ENCODE data around the gene FBXW10B.
"Not testable (repeated sequence)": the region's sequence is repeated elsewhere in the genome, so short reads cannot be mapped to it uniquely, and the experiment has no call there.

The FBXW10B gene

GRCh38 chr17:15619331-15620058, at the start of gene FBXW10B:
FBXW10B (minus strand) TSS chr17:15619704; CDS start chr17:15619512, 192 bp downstream.
- not testable (repeated sequence) for DNase-seq

GRCh38 chr17:15663691-15664090, 44.2 kb upstream of the FBXW10B start:
- DNase-seq: no peak

GRCh38 chr17:15663176-15663575, 43.7 kb upstream of the FBXW10B start:
- no peak for DNase-seq

GRCh38 chr17:15662681-15663080, 43.2 kb upstream of the FBXW10B start:
- DNase-seq: no peak

- DNase-seq: no peak
Measured at GRCh38 chr17:15660077-15660476, 40.6 kb upstream of the FBXW10B start.

GRCh38 chr17:15659663-15660062, 40.2 kb upstream of the FBXW10B start:
- no peak for DNase-seq

GRCh38 chr17:15659236-15659635, 39.7 kb upstream of the FBXW10B start:
- no peak for DNase-seq

GRCh38 chr17:15658296-15658695, 38.8 kb upstream of the FBXW10B start:
- no peak for DNase-seq

GRCh38 chr17:15657868-15658267, 38.4 kb upstream of the FBXW10B start:
- no peak for DNase-seq

GRCh38 chr17:15654886-15655561, 35.5 kb upstream of the FBXW10B start:
- no peak for DNase-seq

GRCh38 chr17:15654401-15654800, 34.9 kb upstream of the FBXW10B start:
- DNase-seq: not testable (repeated sequence)

GRCh38 chr17:15652960-15653359, 33.5 kb upstream of the FBXW10B start:
- DNase-seq: no peak

- DNase-seq: no peak
Measured at GRCh38 chr17:15651583-15652110, 32.1 kb upstream of the FBXW10B start.

GRCh38 chr17:15650741-15651582, 31.5 kb upstream of the FBXW10B start:
- DNase-seq: no peak

- DNase-seq: no peak
Measured at GRCh38 chr17:15649861-15650421, 30.4 kb upstream of the FBXW10B start.

- DNase-seq: no peak
Measured at GRCh38 chr17:15648386-15648785, 28.9 kb upstream of the FBXW10B start.

GRCh38 chr17:15645942-15646312, 26.4 kb upstream of the FBXW10B start:
- not testable (repeated sequence) for DNase-seq

- not testable (repeated sequence) for DNase-seq
Measured at GRCh38 chr17:15645099-15645941, 25.8 kb upstream of the FBXW10B start.

- not testable (repeated sequence) for DNase-seq
Measured at GRCh38 chr17:15642505-15643251, 23.2 kb upstream of the FBXW10B start.

GRCh38 chr17:15642014-15642413, 22.5 kb upstream of the FBXW10B start:
- not testable (repeated sequence) for DNase-seq

- DNase-seq: not testable (repeated sequence)
Measured at GRCh38 chr17:15630930-15631453, 11.5 kb upstream of the FBXW10B start.
